GM23338 (cell line): ENCODE measurements around the gene BCL11B. TPM values are rescaled to one million over a fixed set of nuclear protein-coding genes. Genes with fewer than 3 reads are reported as not detected.
A peak's percentile ranks its signal among the peaks of the same experiment; 100 is the strongest.

Experiments used
- ATAC-seq: fragments of 200-7000 bp; cut with Tn5 transposase; 3 replicates; pipeline ENCODE4 v1.9.1; 2020
- DNase-seq: peaks from one replicate; pipeline ENCODE4 v3.0.0-alpha.2; 2015; ENCODE audit warnings: low spot score
- H2AFZ ChIP-seq: fragments of 200-600 bp; sonication (generic); 2 replicates; pipeline ENCODE4 v1.8.0; 2016; ENCODE audit warnings: antibody characterized with exemption, mild to moderate bottlenecking, moderate library complexity
- H3F3A ChIP-seq: fragments of 200-600 bp; sonication (generic); replicated peaks from 2 replicates; pipeline ENCODE4 v1.8.0; 2017; ENCODE audit warnings: antibody characterized with exemption, mixed run types, low read depth
- H3K27ac ChIP-seq: fragments of 200-600 bp; sonication (generic); 2 replicates; pipeline ENCODE4 v1.6.1; 2016; ENCODE audit warnings: low read depth
- H3K27me3 ChIP-seq: fragments of 200-600 bp; sonication (generic); 2 replicates; pipeline ENCODE4 v1.8.0; 2016; ENCODE audit warnings: mild to moderate bottlenecking, mixed run types, moderate library complexity; ENCODE audit not compliant: insufficient read depth
- H3K36me3 ChIP-seq: fragments of 200-600 bp; sonication (generic); 2 replicates; pipeline ENCODE4 v1.8.0; 2016; ENCODE audit warnings: mild to moderate bottlenecking; ENCODE audit not compliant: insufficient read depth
- H3K4me1 ChIP-seq: fragments of 200-600 bp; sonication (generic); 2 replicates; pipeline ENCODE4 v1.8.0; 2016; ENCODE audit warnings: mild to moderate bottlenecking, moderate library complexity; ENCODE audit not compliant: insufficient read depth
- H3K4me2 ChIP-seq: fragments of 200-600 bp; sonication (generic); 2 replicates; pipeline ENCODE4 v1.7.1; 2017; ENCODE audit warnings: mixed run types
- H3K4me3 ChIP-seq: fragments of 200-600 bp; sonication (generic); 2 replicates; pipeline ENCODE4 v1.6.1; 2016; ENCODE audit warnings: mixed run types
- H3K79me2 ChIP-seq: fragments of 200-600 bp; sonication (generic); replicated peaks from 2 replicates; pipeline ENCODE4 v1.8.0; 2017; ENCODE audit warnings: mild to moderate bottlenecking; ENCODE audit not compliant: insufficient read depth
- H3K9me2 ChIP-seq: fragments of 200-600 bp; sonication (generic); 2 replicates; pipeline ENCODE4 v1.8.0; 2017; ENCODE audit not compliant: insufficient read depth
- H4K20me1 ChIP-seq: fragments of 200-600 bp; sonication (generic); replicated peaks from 2 replicates; pipeline ENCODE4 v1.8.0; 2017; ENCODE audit warnings: mild to moderate bottlenecking; ENCODE audit not compliant: insufficient read depth
- H3K27ac Mint-ChIP-seq: 2 replicates; pipeline ENCODE4 v1.8.0; 2020; ENCODE audit warnings: inconsistent platforms, mild to moderate bottlenecking, moderate library complexity, mixed read lengths
- H3K27me3 Mint-ChIP-seq: 3 replicates; pipeline ENCODE4 v1.8.0; 2022; ENCODE audit warnings: low read depth, mild to moderate bottlenecking, moderate library complexity, mixed read lengths, inconsistent platforms; ENCODE audit not compliant: insufficient read depth, poor library complexity
- H3K36me3 Mint-ChIP-seq: 3 replicates; pipeline ENCODE4 v1.8.0; 2021; ENCODE audit warnings: low read depth, mild to moderate bottlenecking, inconsistent platforms, moderate library complexity, mixed read lengths
- H3K4me1 Mint-ChIP-seq: 3 replicates; pipeline ENCODE4 v1.8.0; 2020; ENCODE audit warnings: mild to moderate bottlenecking, inconsistent platforms, mixed read lengths
- H3K4me3 Mint-ChIP-seq: 3 replicates; pipeline ENCODE4 v1.8.0; 2021; ENCODE audit warnings: moderate library complexity, mild to moderate bottlenecking, inconsistent platforms, mixed read lengths
- H3K9me3 Mint-ChIP-seq: 3 replicates; pipeline ENCODE4 v1.8.0; 2020; ENCODE audit warnings: moderate library complexity, mild to moderate bottlenecking, inconsistent platforms, mixed read lengths
- CREB1 ChIP-seq: fragments of 250-450 bp; sonication (Bioruptor Pico); IDR thresholded peaks from 2 replicates; pipeline ENCODE4 v1.5.0; 2020; ENCODE audit warnings: low read depth, mild to moderate bottlenecking, moderate library complexity
- EZH2 ChIP-seq: fragments of 200-600 bp; sonication (generic); IDR thresholded peaks from one replicate; pipeline ENCODE4 v1.8.0; 2017; ENCODE audit warnings: antibody characterized with exemption, mild to moderate bottlenecking, low read depth; ENCODE audit not compliant: unreplicated experiment
- EZH2phosphoT487 ChIP-seq: fragments of 200-600 bp; sonication (generic); IDR thresholded peaks from one replicate; pipeline ENCODE4 v1.8.1; 2018; ENCODE audit warnings: antibody characterized with exemption; ENCODE audit not compliant: unreplicated experiment
- JUNB ChIP-seq: IDR thresholded peaks from one replicate; pipeline ENCODE4 v1.6.1; 2016; ENCODE audit warnings: antibody characterized with exemption; ENCODE audit not compliant: unreplicated experiment
- NANOG ChIP-seq: IDR thresholded peaks from 2 replicates; pipeline ENCODE4 v1.6.1; 2016; ENCODE audit warnings: antibody characterized with exemption, borderline replicate concordance
- POLR2AphosphoS5 ChIP-seq: IDR thresholded peaks from 2 replicates; pipeline ENCODE4 v1.6.1; 2016; ENCODE audit warnings: antibody characterized with exemption, low read depth
- STAT1 ChIP-seq: IDR thresholded peaks from one replicate; pipeline ENCODE4 v1.6.1; 2016; ENCODE audit warnings: antibody characterized with exemption; ENCODE audit not compliant: unreplicated experiment
- ZNF114 ChIP-seq: fragments of 250-450 bp; sonication (Bioruptor Pico); IDR thresholded peaks from 2 replicates; pipeline ENCODE4 v1.5.0; 2020; ENCODE audit warnings: mild to moderate bottlenecking, moderate library complexity
- ZNF331 ChIP-seq: fragments of 250-450 bp; sonication (Bioruptor Pico); IDR thresholded peaks from 2 replicates; pipeline ENCODE4 v1.5.0; 2020; ENCODE audit warnings: low read depth, mild to moderate bottlenecking, moderate library complexity
- polyA plus RNA-seq: library from polyadenylated mRNA; unstranded; fragments of >200 nt; fragmentation: Nextera tagmentation; extraction: Ambion mirVana; gene quantifications from 2 replicates; pipeline ENCODE4 v1.2.1, GENCODE V29; 2016
- total RNA-seq: library from RNA; depleted of rRNA; stranded (reverse); fragments of >200 nt; shearing (Covaris generic); gene quantifications from 2 replicates; pipeline ENCODE4 v1.2.3, GENCODE V29; 2014
- TF ChIP-seq, protein P1 (sequence below): IDR thresholded peaks from one replicate; pipeline ENCODE4 v1.6.1; 2018; ENCODE audit warnings: antibody characterized with exemption; ENCODE audit not compliant: unreplicated experiment
- TF ChIP-seq, protein P2 (sequence below): fragments of 250-450 bp; sonication (Bioruptor Pico); IDR thresholded peaks from 2 replicates; pipeline ENCODE4 v1.5.0; 2020; ENCODE audit warnings: mild to moderate bottlenecking, moderate library complexity
- TF ChIP-seq, protein P3 (sequence below): IDR thresholded peaks from 2 replicates; pipeline ENCODE4 v1.6.1; 2016; ENCODE audit warnings: antibody characterized with exemption
- TF ChIP-seq, protein P4 (sequence below), 2 experiments: fragments of 200-600 bp in 1 of 2; sonication (generic) in 1 of 2; conservative IDR thresholded peaks; 2 replicates each; pipeline versions ENCODE4 v1.5.1 to v1.6.1; 2016 to 2017; ENCODE audit warnings: antibody characterized with exemption in 2 of 2, low read depth in 2 of 2, mild to moderate bottlenecking in 2 of 2, moderate library complexity in 1 of 2

Gene BCL11B
- total and polyA plus RNA-seq, 2 experiments from 2014 or later, result 2.4 to 6.7 TPM

DNA sequence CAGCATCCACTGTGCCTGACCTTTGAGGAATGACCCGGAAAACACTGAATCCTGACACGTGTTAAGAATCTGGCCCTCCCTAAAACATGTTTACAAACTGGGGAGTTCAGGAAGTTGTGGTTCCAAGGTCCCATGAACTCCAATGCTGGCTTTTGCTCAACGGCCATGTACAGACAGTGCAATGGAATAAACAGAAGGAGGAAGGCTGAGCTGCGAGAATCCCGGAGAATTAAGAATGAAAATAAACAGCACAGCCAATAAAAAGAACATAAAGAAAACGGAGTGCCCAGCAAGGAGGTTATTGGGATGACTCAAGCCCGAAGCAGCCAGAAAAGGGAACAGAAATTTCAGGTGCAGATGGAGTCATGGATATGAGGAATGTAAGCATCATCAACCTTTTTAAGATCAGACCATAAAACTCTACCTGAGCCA, 32.3 kb downstream of the BCL11B start:
- Histone ChIP-seq H3K27me3 (no peaks in the 10 kb centered on the region), H3K4me3 (no peak overlapping the region), H3F3A (no peaks in the 10 kb centered on the region), H2AFZ (no peak overlapping the region), H3K4me2 (0 out of 2 replicates have a peak overlapping the region, but pooled peaks have one; percentile 19), H4K20me1 (no peaks in the 10 kb centered on the region), H3K27ac (peak overlapping the region; percentile 60), H3K79me2 (peaks cover 96% of the 10 kb centered on the region), H3K36me3 (no peaks in the 10 kb centered on the region), H3K9me2 (no peaks in the 10 kb centered on the region), H3K4me1 (peaks cover 80% of the 10 kb centered on the region)
- Mint-ChIP-seq H3K9me3 (no peaks in the 10 kb centered on the region), H3K4me1 (peaks cover 94% of the 10 kb centered on the region), H3K27me3 (peaks cover 6% of the 10 kb centered on the region), H3K36me3 (no peaks in the 10 kb centered on the region), H3K4me3 (no peak overlapping the region), H3K27ac (0 out of 2 replicates have a peak overlapping the region, but pooled peaks have one; percentile 17)
- ATAC-seq (no peak), DNase-seq (no peak)
- TF ChIP-seq, protein P1, sequence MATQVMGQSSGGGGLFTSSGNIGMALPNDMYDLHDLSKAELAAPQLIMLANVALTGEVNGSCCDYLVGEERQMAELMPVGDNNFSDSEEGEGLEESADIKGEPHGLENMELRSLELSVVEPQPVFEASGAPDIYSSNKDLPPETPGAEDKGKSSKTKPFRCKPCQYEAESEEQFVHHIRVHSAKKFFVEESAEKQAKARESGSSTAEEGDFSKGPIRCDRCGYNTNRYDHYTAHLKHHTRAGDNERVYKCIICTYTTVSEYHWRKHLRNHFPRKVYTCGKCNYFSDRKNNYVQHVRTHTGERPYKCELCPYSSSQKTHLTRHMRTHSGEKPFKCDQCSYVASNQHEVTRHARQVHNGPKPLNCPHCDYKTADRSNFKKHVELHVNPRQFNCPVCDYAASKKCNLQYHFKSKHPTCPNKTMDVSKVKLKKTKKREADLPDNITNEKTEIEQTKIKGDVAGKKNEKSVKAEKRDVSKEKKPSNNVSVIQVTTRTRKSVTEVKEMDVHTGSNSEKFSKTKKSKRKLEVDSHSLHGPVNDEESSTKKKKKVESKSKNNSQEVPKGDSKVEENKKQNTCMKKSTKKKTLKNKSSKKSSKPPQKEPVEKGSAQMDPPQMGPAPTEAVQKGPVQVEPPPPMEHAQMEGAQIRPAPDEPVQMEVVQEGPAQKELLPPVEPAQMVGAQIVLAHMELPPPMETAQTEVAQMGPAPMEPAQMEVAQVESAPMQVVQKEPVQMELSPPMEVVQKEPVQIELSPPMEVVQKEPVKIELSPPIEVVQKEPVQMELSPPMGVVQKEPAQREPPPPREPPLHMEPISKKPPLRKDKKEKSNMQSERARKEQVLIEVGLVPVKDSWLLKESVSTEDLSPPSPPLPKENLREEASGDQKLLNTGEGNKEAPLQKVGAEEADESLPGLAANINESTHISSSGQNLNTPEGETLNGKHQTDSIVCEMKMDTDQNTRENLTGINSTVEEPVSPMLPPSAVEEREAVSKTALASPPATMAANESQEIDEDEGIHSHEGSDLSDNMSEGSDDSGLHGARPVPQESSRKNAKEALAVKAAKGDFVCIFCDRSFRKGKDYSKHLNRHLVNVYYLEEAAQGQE, result no peak
- TF ChIP-seq, protein P2, sequence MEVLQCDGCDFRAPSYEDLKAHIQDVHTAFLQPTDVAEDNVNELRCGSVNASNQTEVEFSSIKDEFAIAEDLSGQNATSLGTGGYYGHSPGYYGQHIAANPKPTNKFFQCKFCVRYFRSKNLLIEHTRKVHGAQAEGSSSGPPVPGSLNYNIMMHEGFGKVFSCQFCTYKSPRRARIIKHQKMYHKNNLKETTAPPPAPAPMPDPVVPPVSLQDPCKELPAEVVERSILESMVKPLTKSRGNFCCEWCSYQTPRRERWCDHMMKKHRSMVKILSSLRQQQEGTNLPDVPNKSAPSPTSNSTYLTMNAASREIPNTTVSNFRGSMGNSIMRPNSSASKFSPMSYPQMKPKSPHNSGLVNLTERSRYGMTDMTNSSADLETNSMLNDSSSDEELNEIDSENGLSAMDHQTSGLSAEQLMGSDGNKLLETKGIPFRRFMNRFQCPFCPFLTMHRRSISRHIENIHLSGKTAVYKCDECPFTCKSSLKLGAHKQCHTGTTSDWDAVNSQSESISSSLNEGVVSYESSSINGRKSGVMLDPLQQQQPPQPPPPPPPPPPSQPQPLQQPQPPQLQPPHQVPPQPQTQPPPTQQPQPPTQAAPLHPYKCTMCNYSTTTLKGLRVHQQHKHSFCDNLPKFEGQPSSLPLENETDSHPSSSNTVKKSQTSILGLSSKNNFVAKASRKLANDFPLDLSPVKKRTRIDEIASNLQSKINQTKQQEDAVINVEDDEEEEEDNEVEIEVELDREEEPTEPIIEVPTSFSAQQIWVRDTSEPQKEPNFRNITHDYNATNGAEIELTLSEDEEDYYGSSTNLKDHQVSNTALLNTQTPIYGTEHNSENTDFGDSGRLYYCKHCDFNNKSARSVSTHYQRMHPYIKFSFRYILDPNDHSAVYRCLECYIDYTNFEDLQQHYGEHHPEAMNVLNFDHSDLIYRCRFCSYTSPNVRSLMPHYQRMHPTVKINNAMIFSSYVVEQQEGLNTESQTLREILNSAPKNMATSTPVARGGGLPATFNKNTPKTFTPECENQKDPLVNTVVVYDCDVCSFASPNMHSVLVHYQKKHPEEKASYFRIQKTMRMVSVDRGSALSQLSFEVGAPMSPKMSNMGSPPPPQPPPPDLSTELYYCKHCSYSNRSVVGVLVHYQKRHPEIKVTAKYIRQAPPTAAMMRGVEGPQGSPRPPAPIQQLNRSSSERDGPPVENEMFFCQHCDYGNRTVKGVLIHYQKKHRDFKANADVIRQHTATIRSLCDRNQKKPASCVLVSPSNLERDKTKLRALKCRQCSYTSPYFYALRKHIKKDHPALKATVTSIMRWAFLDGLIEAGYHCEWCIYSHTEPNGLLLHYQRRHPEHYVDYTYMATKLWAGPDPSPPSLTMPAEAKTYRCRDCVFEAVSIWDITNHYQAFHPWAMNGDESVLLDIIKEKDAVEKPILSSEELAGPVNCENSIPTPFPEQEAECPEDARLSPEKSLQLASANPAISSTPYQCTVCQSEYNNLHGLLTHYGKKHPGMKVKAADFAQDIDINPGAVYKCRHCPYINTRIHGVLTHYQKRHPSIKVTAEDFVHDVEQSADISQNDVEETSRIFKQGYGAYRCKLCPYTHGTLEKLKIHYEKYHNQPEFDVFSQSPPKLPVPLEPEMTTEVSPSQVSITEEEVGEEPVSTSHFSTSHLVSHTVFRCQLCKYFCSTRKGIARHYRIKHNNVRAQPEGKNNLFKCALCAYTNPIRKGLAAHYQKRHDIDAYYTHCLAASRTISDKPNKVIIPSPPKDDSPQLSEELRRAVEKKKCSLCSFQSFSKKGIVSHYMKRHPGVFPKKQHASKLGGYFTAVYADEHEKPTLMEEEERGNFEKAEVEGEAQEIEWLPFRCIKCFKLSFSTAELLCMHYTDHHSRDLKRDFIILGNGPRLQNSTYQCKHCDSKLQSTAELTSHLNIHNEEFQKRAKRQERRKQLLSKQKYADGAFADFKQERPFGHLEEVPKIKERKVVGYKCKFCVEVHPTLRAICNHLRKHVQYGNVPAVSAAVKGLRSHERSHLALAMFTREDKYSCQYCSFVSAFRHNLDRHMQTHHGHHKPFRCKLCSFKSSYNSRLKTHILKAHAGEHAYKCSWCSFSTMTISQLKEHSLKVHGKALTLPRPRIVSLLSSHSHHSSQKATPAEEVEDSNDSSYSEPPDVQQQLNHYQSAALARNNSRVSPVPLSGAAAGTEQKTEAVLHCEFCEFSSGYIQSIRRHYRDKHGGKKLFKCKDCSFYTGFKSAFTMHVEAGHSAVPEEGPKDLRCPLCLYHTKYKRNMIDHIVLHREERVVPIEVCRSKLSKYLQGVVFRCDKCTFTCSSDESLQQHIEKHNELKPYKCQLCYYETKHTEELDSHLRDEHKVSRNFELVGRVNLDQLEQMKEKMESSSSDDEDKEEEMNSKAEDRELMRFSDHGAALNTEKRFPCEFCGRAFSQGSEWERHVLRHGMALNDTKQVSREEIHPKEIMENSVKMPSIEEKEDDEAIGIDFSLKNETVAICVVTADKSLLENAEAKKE (CRISPR knock-in tag), result no peak
- no peak for TF ChIP-seq ZNF331 (CRISPR knock-in tag)
- TF ChIP-seq EZH2, result no peak
- TF ChIP-seq EZH2phosphoT487, result no peak
- no peak for TF ChIP-seq ZNF114 (CRISPR knock-in tag)
- TF ChIP-seq POLR2AphosphoS5, result no peak
- TF ChIP-seq CREB1, result no peak
- TF ChIP-seq, protein P3, sequence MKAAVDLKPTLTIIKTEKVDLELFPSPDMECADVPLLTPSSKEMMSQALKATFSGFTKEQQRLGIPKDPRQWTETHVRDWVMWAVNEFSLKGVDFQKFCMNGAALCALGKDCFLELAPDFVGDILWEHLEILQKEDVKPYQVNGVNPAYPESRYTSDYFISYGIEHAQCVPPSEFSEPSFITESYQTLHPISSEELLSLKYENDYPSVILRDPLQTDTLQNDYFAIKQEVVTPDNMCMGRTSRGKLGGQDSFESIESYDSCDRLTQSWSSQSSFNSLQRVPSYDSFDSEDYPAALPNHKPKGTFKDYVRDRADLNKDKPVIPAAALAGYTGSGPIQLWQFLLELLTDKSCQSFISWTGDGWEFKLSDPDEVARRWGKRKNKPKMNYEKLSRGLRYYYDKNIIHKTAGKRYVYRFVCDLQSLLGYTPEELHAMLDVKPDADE, result no peak
- TF ChIP-seq STAT1, result no peak
- TF ChIP-seq JUNB, result no peak
- TF ChIP-seq NANOG, result no peak
- TF ChIP-seq, protein P4, sequence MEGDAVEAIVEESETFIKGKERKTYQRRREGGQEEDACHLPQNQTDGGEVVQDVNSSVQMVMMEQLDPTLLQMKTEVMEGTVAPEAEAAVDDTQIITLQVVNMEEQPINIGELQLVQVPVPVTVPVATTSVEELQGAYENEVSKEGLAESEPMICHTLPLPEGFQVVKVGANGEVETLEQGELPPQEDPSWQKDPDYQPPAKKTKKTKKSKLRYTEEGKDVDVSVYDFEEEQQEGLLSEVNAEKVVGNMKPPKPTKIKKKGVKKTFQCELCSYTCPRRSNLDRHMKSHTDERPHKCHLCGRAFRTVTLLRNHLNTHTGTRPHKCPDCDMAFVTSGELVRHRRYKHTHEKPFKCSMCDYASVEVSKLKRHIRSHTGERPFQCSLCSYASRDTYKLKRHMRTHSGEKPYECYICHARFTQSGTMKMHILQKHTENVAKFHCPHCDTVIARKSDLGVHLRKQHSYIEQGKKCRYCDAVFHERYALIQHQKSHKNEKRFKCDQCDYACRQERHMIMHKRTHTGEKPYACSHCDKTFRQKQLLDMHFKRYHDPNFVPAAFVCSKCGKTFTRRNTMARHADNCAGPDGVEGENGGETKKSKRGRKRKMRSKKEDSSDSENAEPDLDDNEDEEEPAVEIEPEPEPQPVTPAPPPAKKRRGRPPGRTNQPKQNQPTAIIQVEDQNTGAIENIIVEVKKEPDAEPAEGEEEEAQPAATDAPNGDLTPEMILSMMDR (conservative IDR thresholded peaks at IDR 0.05; ENCODE audit: low read depth in 2 of 2), result no peak
